SK-N-SH (cell line): ENCODE measurements around the gene PTPRK. TPM values are rescaled to one million over a fixed set of nuclear protein-coding genes. Genes with fewer than 3 reads are reported as not detected.

ENCODE experiments used
- CTCF ChIA-PET: fragments of 300-600, 350-600 bp; formaldehyde crosslinking; extraction: SDS; loops from one replicate; lab custom pipeline; 2021; lab: Yijun Ruan, JAX
- POLR2A ChIA-PET: fragments of 350-600 bp; sonication (Branson Sonifier 250); formaldehyde crosslinking; extraction: SDS; loops from one replicate; lab custom pipeline; 2020; ENCODE audit warnings: antibody characterized with exemption, inconsistent platforms; lab: Yijun Ruan, JAX
- DNase-seq: peaks from one replicate; pipeline ENCODE4 v3.0.0; 2012
- H2AFZ ChIP-seq: fragments of 200-600 bp; sonication (generic); 2 replicates; pipeline ENCODE4 v1.8.1; 2016; ENCODE audit warnings: antibody characterized with exemption, mild to moderate bottlenecking, low read depth
- H3F3A ChIP-seq: fragments of 200-600 bp; sonication (generic); replicated peaks from 2 replicates; pipeline ENCODE3; 2016; ENCODE audit warnings: antibody characterized with exemption, mild to moderate bottlenecking; ENCODE audit not compliant: insufficient read depth
- H3K27ac ChIP-seq, 2 experiments: fragments of 200-500 bp in 1 of 2; fragments of 200-600 bp in 1 of 2; sonication (Bioruptor generic) in 1 of 2; sonication (generic), shearing (Covaris generic) in 1 of 2; 2 replicates each; pipeline versions ENCODE4 v1.5.1 to v1.6.1; 2014 to 2016; ENCODE audit warnings: low read depth in 2 of 2, inconsistent platforms in 1 of 2, low read length in 1 of 2, mild to moderate bottlenecking in 1 of 2, mixed read lengths in 1 of 2
- H3K27me3 ChIP-seq: fragments of 200-600 bp; sonication (generic), shearing (Covaris generic); 2 replicates; pipeline ENCODE4 v1.6.1; 2016; ENCODE audit warnings: mixed run types; ENCODE audit not compliant: insufficient read depth
- H3K36me3 ChIP-seq, 2 experiments: fragments of 200-500 bp in 1 of 2; fragments of 200-600 bp in 1 of 2; sonication (Bioruptor generic) in 1 of 2; sonication (generic) in 1 of 2; replicated peaks in 1 of 2; 2 replicates each; pipeline versions ENCODE3 to v1.5.1; 2014 to 2016; ENCODE audit warnings: low read length in 1 of 2, mild to moderate bottlenecking in 1 of 2; ENCODE audit not compliant: insufficient read depth in 2 of 2, control insufficient read depth in 1 of 2
- H3K4me1 ChIP-seq, 2 experiments: fragments of 200-500 bp in 1 of 2; fragments of 200-600 bp in 1 of 2; sonication (Bioruptor generic) in 1 of 2; sonication (generic), shearing (Covaris generic) in 1 of 2; 2 replicates each; pipeline versions ENCODE4 v1.5.1 to v1.6.1; 2014 to 2016; ENCODE audit warnings: low read depth in 1 of 2, low read length in 1 of 2, mixed run types in 1 of 2; ENCODE audit not compliant: insufficient read depth in 2 of 2, control insufficient read depth in 1 of 2
- H3K4me2 ChIP-seq: fragments of 200-600 bp; sonication (generic), shearing (Covaris generic); 2 replicates; pipeline ENCODE4 v1.6.1; 2017; ENCODE audit warnings: mixed run types
- H3K4me3 ChIP-seq, 2 experiments: fragments of 200-500 bp in 1 of 2; fragments of 200-600 bp in 1 of 2; sonication (Bioruptor generic) in 1 of 2; sonication (generic), shearing (Covaris generic) in 1 of 2; 2 replicates each; pipeline versions ENCODE4 v1.5.1 to v1.8.1; 2014 to 2016; ENCODE audit warnings: low read depth in 2 of 2, inconsistent platforms in 1 of 2, low read length in 1 of 2, mild to moderate bottlenecking in 1 of 2, mixed read lengths in 1 of 2, moderate library complexity in 1 of 2
- H3K79me2 ChIP-seq: fragments of 200-600 bp; sonication (generic); 2 replicates; pipeline ENCODE4 v1.8.1; 2017; ENCODE audit warnings: mild to moderate bottlenecking; ENCODE audit not compliant: insufficient read depth
- H3K9ac ChIP-seq: fragments of 200-600 bp; sonication (generic); 2 replicates; pipeline ENCODE4 v1.6.1; 2017; ENCODE audit warnings: mixed run types
- H3K9me2 ChIP-seq: fragments of 200-600 bp; sonication (generic); 2 replicates; pipeline ENCODE4 v1.6.1; 2017; ENCODE audit warnings: mixed run types
- H3K9me3 ChIP-seq: fragments of 200-600 bp; sonication (generic); 2 replicates; pipeline ENCODE4 v1.6.1; 2017; ENCODE audit warnings: mixed run types, mild to moderate bottlenecking, moderate library complexity
- H4K20me1 ChIP-seq: fragments of 200-600 bp; sonication (generic); 2 replicates; pipeline ENCODE4 v1.6.1; 2017; ENCODE audit warnings: mild to moderate bottlenecking, mixed run types; ENCODE audit not compliant: insufficient read depth
- EP300 ChIP-seq, 2 experiments: IDR thresholded peaks; 2 replicates each; pipeline versions ENCODE4 v1.4.0 to v1.6.1; 2012; ENCODE audit warnings: borderline replicate concordance in 1 of 2, low read depth in 1 of 2, low read length in 1 of 2
- FOXJ3 ChIP-seq: sonication (generic); formaldehyde crosslinking; IDR thresholded peaks from 2 replicates; pipeline ENCODE4 v1.5.1; 2020; ENCODE audit warnings: mild to moderate bottlenecking, missing genetic modification reagents
- GATA2 ChIP-seq: sonication (generic); formaldehyde crosslinking; IDR thresholded peaks from 2 replicates; pipeline ENCODE4 v1.5.0; 2020; ENCODE audit warnings: mild to moderate bottlenecking, missing genetic modification reagents
- JUND ChIP-seq: IDR thresholded peaks from 2 replicates; pipeline ENCODE4 v1.4.0; 2012
- MXI1 ChIP-seq: IDR thresholded peaks from 2 replicates; pipeline ENCODE4 v1.6.1; 2012; ENCODE audit warnings: mild to moderate bottlenecking, low read depth, low read length, improper control_type of control experiment
- NRF1 ChIP-seq: IDR thresholded peaks from 2 replicates; pipeline ENCODE4 v1.6.1; 2012; ENCODE audit warnings: low read depth, mild to moderate bottlenecking, low read length
- PBX3 ChIP-seq: IDR thresholded peaks from 2 replicates; pipeline ENCODE4; 2012
- POLR2AphosphoS5 ChIP-seq: IDR thresholded peaks from 2 replicates; pipeline ENCODE4 v1.6.1; 2012; ENCODE audit warnings: low read depth, low read length
- RAD21 ChIP-seq: IDR thresholded peaks from 2 replicates; pipeline ENCODE4 v1.6.1; 2012; ENCODE audit warnings: mild to moderate bottlenecking, low read length
- RCOR1 ChIP-seq: fragments of 150-350 bp; IDR thresholded peaks from 2 replicates; pipeline ENCODE4 v1.6.1; 2017; ENCODE audit warnings: antibody characterized with exemption, low read length
- SIN3A ChIP-seq: IDR thresholded peaks from 2 replicates; pipeline ENCODE4 v1.6.1; 2012; ENCODE audit warnings: low read depth, mild to moderate bottlenecking, low read length, moderate library complexity, borderline replicate concordance
- SMC3 ChIP-seq: IDR thresholded peaks from 2 replicates; pipeline ENCODE4 v1.6.1; 2012; ENCODE audit warnings: low read depth, low read length, improper control_type of control experiment
- WGBS: methylation state at CpG from one replicate; pipeline ENCODE4 v1.1.6; 2017; ENCODE audit warnings: low lambda C conversion rate; 5-methylcytosine and 5-hydroxymethylcytosine counted together
- polyA plus RNA-seq, 3 experiments: library from polyadenylated mRNA; depleted of rRNA; stranded (reverse); fragments of >200 nt; gene quantifications; 2 replicates each; pipeline ENCODE4 v1.2.3, GENCODE V29; 2012
- TF ChIP-seq, protein P1 (sequence below): fragments of 200-600 bp; sonication (generic); IDR thresholded peaks from 2 replicates; pipeline ENCODE4 v1.6.1; 2017; ENCODE audit warnings: antibody characterized with exemption, mild to moderate bottlenecking, moderate library complexity
- TF ChIP-seq, protein P2 (sequence below): IDR thresholded peaks from 2 replicates; pipeline ENCODE4 v1.4.0; 2012; ENCODE audit warnings: low read depth
- TF ChIP-seq, protein P3 (sequence below): fragments of 150-350 bp; IDR thresholded peaks from 2 replicates; pipeline ENCODE4 v1.6.1; 2017; ENCODE audit warnings: antibody characterized with exemption, low read length, low read depth, borderline replicate concordance

Gene PTPRK
- polyA plus RNA-seq, 1 of the 3 experiments (the other 2 are of a cell fraction) = 9.5 TPM

DNA sequence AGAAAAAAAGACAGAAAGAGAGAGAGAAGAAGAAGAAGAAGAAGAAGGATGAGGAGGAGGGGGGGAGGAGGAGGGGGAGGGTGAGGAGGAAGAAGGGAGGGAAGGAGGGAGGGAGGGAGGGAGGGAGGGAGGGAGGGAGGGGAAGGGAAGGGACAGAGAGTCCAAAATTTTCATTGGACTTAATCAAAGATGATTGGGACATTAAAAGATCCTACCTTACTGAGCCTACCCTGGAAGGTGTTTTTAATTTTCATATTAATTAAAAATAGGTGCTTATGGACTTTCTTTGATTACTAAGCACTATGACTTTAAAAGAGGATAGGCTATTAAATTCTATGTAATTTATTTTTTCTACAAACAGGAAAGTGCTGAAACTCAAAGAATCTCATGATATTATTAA lies 319.6 kb downstream of the PTPRK start:
- Histone ChIP-seq H3K79me2 (no peaks in the 10 kb centered on the region), H3K4me2 (no peak overlapping the region), H3K4me3 (no peak overlapping the region), H3K36me3 (no peaks in the 10 kb centered on the region), H3K27me3 (no peaks in the 10 kb centered on the region), H3K9me2 (no peaks in the 10 kb centered on the region), H3K9ac (no peak overlapping the region), H2AFZ (no peak overlapping the region), H3K9me3 (no peaks in the 10 kb centered on the region), H3F3A (no peaks in the 10 kb centered on the region), H3K4me1 (no peaks in the 10 kb centered on the region), H4K20me1 (no peaks in the 10 kb centered on the region), H3K27ac (no peak overlapping the region)
- POLR2A ChIA-PET = no interaction called here
- DNase-seq = no peak
- CTCF ChIA-PET = no interaction called here
- TF ChIP-seq GATA2 (CRISPR knock-in tag) (no peak), RCOR1 (no peak), SIN3A (no peak), FOXJ3 (no peak), MXI1 (no peak), EP300 (IDR thresholded peaks at IDR 0.05; ENCODE audit: borderline replicate concordance in 1 of 2, low read depth in 1 of 2, low read length in 1 of 2) (no peak), RAD21 (no peak)

GRCh38 chr6:128199461-128199860 lies 320.9 kb downstream of the PTPRK start:
- 86% methylated on average over 2 of the region's 2 CpGs for WGBS
- DNase-seq = no peak
- Histone ChIP-seq H3K79me2 (no peaks in the 10 kb centered on the region), H3F3A (no peaks in the 10 kb centered on the region), H3K9me3 (no peaks in the 10 kb centered on the region), H3K9me2 (no peaks in the 10 kb centered on the region), H2AFZ (no peak overlapping the region), H3K36me3 (no peaks in the 10 kb centered on the region), H3K4me2 (no peak overlapping the region), H3K27me3 (no peaks in the 10 kb centered on the region), H3K4me3 (no peak overlapping the region), H3K27ac (no peak overlapping the region), H4K20me1 (no peaks in the 10 kb centered on the region), H3K9ac (no peak overlapping the region), H3K4me1 (no peaks in the 10 kb centered on the region)
- no peak for TF ChIP-seq PBX3
- TF ChIP-seq, protein P1, sequence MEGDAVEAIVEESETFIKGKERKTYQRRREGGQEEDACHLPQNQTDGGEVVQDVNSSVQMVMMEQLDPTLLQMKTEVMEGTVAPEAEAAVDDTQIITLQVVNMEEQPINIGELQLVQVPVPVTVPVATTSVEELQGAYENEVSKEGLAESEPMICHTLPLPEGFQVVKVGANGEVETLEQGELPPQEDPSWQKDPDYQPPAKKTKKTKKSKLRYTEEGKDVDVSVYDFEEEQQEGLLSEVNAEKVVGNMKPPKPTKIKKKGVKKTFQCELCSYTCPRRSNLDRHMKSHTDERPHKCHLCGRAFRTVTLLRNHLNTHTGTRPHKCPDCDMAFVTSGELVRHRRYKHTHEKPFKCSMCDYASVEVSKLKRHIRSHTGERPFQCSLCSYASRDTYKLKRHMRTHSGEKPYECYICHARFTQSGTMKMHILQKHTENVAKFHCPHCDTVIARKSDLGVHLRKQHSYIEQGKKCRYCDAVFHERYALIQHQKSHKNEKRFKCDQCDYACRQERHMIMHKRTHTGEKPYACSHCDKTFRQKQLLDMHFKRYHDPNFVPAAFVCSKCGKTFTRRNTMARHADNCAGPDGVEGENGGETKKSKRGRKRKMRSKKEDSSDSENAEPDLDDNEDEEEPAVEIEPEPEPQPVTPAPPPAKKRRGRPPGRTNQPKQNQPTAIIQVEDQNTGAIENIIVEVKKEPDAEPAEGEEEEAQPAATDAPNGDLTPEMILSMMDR = no peak
- TF ChIP-seq EP300 (IDR thresholded peaks at IDR 0.05; ENCODE audit: borderline replicate concordance in 1 of 2, low read depth in 1 of 2, low read length in 1 of 2) = no peak
- no peak for TF ChIP-seq SMC3
- TF ChIP-seq POLR2AphosphoS5 = no peak
- TF ChIP-seq JUND = no peak
- TF ChIP-seq, protein P2, sequence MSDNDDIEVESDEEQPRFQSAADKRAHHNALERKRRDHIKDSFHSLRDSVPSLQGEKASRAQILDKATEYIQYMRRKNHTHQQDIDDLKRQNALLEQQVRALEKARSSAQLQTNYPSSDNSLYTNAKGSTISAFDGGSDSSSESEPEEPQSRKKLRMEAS = no peak
- TF ChIP-seq RAD21 = no peak
- TF ChIP-seq NRF1 = no peak
- no peak for TF ChIP-seq RCOR1
- TF ChIP-seq, protein P3, sequence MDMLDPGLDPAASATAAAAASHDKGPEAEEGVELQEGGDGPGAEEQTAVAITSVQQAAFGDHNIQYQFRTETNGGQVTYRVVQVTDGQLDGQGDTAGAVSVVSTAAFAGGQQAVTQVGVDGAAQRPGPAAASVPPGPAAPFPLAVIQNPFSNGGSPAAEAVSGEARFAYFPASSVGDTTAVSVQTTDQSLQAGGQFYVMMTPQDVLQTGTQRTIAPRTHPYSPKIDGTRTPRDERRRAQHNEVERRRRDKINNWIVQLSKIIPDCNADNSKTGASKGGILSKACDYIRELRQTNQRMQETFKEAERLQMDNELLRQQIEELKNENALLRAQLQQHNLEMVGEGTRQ = no peak
- ChIA-PET CTCF (no interaction called here), POLR2A (no interaction called here)
